GM12874 (cell line): Measurements from ENCODE around the gene ERO1A.

Experiments
- CTCF ChIP-seq: IDR thresholded peaks from 2 replicates; pipeline ENCODE4 v1.5.1; 2011; ENCODE audit warnings: low read depth, mild to moderate bottlenecking, control low read depth, low read length, moderate library complexity; ENCODE audit not compliant: insufficient read depth

ERO1A gene

DNA sequence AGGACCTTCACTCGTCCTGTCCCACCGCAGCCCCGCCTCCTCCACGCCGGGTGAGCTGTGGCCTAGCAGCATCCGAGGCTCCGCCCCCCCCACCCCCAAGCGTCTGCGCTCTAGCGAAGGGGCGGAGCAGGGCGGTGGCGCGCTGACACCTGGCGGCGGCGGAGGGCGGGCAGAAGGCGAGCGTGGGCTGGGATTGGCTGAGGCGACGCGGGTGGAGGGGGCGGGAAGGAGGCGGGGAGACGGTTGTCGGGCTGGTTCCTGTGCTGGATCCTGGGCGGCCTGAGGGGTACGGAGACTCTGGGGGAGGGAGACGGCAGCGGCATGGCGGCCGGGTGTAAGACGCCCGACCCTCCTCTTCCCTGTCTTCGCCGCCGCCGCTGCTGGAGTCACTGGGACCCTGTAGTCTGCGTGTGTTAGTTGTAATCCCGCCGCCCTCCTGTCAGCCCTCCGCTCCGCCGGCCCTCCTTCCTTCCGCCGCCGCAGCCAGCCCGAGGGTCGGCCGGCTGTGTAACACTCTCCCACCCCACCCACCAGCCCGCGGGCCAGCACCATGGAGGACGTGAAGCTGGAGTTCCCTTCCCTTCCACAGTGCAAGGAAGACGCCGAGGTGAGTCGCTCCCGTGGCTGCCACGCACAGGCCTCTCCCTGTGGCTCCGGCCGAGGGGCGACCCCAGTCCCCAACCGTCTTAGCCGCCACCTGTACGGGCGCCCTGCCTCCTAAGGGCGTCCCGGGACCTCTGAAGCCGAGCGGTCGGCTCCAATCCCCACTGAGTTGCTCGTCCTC is 34.8 kb upstream of the ERO1A start, which contains the start of gene STYX:
STYX (plus strand) TSS at position 242 of the 784 bp plus-strand sequence; CDS start at position 551, 309 bp downstream.
- TF ChIP-seq CTCF: no peak

- no peak for TF ChIP-seq CTCF
These were observed 34.2 kb upstream of the ERO1A start for GRCh38 chr14:52729585-52729924.

GRCh38 chr14:52724360-52724644 is 28.9 kb upstream of the ERO1A start:
- TF ChIP-seq CTCF: no peak

GRCh38 chr14:52723514-52724359 is 28.4 kb upstream of the ERO1A start:
- TF ChIP-seq CTCF: no peak

GRCh38 chr14:52716155-52716554 is 20.8 kb upstream of the ERO1A start:
- TF ChIP-seq CTCF: no peak

DNA sequence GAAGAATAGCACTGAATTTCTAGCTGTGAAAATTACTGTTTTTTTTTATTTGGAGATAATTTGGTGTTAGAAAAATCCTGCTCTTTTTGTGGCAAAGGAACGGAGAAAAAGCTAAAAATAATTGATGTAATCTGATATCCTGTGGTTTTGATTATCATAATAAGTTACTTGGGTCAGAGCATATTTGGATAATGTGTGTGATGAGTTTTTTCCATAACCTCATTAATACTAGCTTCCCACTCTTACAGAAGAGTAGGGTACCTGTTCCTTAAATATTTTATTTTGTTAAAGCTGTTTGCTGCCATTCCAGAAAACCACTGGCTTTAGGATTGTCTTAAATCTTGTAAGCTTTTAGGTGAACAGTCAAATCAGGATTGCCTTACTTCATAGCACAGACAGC is 16.3 kb upstream of the ERO1A start:
- TF ChIP-seq CTCF: no peak
